NCI-H2171 treated with DMSO at 0.1 percent for 48 hours (cell line): Measurements from ENCODE around the gene INPP4B.
"Not testable (repeated sequence)": the region's sequence is repeated elsewhere in the genome, so short reads cannot be mapped to it uniquely, and the experiment has no call there.

ENCODE experiments used
- DNase-seq: peaks from one replicate; lab custom pipeline; 2025; lab: John Stamatoyannopoulos, UW

INPP4B gene

DNA sequence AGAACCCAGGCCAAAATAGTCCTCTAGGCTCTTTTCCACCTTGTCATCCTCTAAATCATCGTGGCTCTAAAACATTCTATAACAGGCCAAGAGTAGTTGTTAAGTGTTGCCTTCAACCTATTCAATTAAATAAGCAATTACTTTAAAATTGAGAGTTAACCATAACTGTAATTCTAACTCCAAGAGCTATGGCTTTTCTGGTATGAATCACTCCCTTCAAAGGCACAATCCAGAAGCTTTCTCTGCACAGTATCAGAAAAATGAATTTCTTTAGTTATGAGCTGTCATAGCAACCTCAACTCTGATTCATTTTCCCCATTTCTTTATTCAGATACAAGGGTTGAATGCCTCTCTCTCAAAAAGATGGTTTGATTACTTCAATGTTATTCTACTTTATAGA, 21.7 kb downstream of the INPP4B start:
- DNase-seq = no peak

DNA sequence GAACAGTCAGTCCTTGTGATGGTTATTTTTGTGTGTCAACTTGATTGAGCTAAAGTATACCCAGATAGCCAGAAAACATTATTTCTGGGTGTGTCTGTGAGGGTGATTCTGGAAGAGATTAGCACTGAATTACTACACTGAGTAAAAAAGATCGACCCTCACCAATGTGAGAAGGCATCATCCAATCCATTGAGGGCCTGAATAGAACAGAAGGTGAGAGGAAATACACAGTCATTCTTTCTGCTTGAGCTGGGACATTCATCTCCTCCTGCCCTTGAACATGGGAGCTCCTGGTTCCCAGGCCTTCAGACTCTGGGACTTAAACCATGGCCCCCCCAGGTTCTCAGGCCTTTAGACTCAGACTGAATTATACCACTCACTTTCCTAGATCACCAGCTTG, 22.3 kb downstream of the INPP4B start:
- DNase-seq = no peak

DNA sequence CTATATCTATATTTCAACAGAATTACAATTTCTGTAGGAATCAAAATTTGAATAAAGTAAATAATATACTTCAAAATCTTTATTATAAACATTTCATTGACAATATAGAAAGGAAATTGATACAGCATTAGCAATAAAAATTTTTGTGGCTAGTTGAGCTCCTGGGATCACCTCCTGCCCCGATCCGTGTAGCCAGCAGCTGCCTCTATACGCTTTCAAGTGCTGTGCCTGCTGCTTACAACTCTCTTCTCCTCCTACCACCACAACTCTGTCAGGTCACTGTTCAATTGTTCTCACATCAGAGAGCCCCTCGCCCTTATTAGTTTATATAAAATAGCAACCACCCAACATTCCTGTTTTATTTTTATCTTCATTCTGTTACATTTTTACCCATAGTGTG, 27.6 kb downstream of the INPP4B start:
- no peak for DNase-seq

DNA sequence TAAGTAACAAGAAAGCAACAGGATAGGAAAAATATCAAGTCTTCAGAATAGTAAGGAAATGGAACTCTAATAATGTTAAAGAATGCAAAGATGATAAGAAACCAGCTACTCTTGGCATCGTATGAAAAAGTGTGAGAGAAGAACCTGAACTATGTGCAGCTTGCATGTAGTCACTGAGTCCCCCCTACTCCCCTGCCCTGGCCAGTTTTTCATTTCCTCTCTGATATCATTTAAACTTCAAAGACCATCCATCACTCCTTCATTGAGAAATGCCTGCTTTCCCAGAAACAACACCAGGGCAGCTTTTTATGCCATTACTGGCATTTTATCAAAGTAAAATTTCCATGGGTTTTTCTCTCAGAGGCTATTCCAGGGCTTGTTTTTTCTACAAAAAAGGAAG, 28.1 kb downstream of the INPP4B start:
- no peak for DNase-seq

DNA sequence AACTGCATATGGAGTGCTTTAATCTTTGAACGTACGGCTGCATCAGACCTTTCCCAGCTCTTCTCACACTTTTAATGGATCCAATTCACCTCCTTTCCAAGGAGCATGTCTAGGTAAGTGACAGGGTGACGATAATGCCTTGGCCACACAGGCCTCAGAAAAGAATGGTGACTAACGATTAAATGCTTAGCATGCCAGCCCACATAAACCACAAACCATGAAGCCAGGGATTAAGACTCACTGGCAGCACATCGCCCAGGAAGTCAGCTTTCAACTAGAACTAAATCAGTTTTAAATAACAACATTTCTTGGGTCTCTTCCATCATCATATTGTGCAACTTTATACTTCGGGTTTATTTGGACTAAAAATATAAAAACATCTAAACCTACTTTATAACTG, 28.7 kb downstream of the INPP4B start:
- no peak for DNase-seq

DNA sequence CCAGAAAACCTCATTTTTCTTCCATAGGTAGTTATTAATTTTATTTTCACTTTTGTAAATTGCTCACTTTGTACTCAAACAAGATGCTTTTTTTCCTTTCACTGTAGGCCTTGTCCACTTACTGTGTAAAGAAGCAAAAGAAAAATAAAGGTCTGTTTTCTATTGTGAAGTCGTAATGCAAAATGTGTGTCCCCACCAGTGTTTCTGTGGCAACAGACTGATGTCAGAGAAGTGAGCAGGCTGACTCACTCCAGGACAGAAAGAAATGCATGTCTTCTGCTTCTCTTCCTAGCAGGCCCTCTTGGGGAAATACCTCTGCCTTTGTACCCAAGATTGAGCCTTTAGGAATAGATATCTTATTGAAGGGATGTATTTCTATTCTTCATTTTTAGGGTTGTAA, 30.3 kb downstream of the INPP4B start:
- DNase-seq = no peak

DNA sequence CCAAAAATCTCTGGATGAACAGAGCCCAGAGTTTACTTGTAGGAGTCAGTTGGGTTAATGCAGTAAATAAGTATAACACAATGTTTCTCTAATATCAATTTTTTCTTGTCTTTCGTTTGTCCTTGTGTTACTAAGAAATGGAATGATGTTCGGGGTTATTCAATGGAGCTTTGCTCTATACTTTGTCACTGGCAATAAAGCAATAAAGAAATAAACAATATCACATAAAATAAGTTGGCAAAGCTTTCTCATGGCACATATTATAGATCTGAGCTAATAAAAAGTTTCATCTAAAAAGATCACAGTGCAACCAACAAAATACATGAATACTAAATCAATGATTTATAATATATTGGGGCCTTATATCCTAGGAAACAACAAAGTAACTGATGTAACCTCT, 32.7 kb downstream of the INPP4B start:
- no peak for DNase-seq

DNA sequence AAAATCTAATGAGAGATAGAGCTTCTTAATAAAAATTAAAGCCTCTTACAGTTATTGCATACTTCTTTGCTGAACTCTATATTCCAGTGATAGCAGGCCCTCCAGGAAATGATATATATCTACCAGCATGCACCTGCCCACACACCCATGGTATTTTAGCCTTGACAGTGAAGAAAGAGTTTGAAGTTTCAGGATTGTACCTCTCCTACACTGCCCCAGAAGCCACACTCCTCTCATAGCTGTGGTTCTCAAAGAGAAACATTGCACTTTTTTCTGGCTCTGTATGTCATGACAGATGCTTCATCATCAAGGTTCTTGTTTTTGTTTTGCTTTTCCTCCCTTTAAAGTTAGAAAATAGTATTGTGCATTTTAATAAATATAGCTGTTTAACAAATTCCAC, 34.0 kb downstream of the INPP4B start:
- no peak for DNase-seq

DNA sequence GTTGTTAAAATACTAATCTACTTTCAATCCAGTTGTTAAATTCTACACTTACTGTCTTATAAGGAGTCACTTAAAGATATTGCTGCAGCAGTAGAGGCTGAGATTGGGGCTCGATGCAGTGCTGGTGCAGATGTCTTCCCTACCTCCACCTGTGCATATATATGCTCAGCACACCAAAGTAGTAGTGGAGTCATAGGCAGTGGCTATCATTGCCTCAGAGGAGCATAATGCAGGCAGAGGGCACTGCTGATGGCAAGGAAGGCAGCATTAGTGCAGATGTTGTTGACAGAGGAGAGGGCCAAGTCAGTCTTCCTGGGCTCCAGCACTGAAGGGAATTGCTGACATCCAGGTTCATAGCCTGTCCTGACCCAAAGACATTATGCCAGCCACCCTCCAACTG, 35.1 kb downstream of the INPP4B start:
- no peak for DNase-seq

DNA sequence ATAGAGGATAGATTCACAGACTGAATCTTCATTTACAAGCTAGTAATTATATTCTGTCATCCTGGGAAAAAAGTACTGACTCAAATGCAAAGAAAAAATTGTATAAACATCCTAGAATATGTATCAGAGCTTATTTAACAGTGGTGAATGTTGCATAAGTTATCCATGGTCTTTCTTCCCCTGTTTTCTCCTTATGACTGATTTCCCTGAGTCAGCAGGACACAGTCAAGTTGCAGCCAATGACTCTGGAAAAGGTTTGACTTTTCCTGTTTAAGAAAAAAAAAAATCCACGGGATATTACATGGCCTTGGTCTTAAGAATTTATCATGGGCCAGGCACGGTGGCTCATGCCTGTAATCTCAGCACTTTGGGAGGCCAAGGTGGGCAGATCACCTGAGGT, 36.5 kb downstream of the INPP4B start:
- no peak for DNase-seq

DNA sequence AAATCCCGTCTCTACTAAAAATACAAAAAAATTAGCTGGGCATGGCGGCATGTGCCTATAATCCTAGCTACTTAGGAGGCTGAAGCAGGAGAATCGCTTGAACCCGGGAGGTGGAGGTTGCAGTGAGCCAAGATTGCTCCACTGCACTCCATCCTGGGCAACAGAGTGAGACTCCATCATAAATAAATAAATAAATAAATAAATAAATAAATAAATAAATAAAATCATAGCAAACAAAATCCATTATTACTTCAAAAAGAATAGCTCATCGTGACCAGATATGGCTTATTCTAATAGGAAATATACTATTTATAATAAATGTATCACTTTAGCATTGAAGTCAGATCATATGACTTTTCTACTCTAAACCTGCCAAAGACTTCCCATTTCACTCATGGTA, 42.2 kb downstream of the INPP4B start:
- not testable (repeated sequence) for DNase-seq

DNA sequence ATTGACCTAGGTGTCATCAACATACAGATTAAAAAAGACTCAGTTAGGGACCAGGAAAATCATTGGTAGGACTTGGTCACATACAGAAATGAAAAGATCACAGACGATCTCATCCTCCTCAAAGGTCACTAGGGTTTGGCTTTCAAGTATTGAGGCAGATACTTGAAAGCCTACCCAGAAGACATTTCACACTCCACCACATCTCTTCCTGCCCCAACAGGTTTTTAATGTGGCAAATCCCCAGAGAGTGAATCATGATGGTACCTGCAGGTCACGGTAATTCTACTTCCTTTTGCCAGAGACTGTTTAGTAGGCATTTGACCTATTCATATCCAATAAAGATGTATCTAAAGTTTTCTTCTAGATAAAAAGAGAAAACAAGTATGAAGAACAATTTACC, 44.1 kb downstream of the INPP4B start:
- no peak for DNase-seq

DNA sequence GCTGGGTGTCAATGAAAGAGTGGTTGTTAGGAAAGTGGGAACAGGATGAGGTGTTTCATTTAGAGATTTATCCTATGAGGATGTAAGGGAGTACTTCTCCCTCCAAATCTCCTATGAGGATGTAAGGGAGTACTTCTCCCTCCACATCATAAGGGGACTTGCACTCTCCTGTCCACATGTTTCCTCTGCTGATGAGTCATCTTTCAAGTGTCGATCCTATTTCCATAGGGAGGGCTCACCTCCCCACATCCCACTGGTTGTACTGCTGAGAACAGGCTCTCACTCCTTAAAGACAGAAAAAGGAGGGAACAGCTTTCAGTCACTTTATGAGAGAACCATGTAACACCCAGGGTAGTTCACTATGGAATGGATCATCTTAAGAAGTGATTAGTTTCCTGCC, 65.0 kb downstream of the INPP4B start:
- no peak for DNase-seq

DNA sequence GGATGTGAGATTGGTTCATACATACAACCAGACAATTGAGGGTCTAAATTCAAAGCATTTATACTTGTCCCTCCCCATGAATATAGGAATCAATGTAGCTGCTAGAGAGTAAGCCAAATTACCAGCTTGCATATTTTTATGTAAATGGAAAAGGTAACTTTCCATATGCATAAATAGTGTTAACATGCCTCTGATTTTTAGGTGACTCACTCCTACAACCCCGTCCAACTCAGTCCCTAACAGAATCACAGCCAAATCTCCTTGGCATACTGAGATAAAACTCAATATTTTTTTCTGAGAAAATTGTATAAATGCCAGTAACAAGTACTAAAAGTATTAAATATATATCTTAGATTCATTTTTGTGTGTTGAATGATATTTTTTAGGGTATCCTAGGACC, 67.2 kb downstream of the INPP4B start:
- no peak for DNase-seq

DNA sequence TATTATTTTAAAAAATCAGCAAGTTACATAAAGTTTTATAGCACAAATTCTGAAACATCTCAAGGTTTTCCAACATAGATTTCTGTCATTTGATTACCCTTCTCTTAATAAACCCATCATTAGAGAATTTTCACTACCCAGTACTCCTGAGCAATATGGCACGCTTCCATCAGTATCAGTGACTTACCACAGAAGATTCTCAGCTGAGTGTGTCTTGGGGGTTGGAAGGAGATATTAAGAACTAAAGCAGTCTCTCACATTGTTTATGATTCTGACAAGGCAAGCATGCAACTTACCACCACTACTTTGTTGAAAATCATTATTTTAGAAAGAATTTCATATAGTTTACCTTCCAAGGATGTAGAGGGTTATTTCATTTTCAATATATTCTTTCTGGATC, 67.7 kb downstream of the INPP4B start:
- DNase-seq = no peak

DNA sequence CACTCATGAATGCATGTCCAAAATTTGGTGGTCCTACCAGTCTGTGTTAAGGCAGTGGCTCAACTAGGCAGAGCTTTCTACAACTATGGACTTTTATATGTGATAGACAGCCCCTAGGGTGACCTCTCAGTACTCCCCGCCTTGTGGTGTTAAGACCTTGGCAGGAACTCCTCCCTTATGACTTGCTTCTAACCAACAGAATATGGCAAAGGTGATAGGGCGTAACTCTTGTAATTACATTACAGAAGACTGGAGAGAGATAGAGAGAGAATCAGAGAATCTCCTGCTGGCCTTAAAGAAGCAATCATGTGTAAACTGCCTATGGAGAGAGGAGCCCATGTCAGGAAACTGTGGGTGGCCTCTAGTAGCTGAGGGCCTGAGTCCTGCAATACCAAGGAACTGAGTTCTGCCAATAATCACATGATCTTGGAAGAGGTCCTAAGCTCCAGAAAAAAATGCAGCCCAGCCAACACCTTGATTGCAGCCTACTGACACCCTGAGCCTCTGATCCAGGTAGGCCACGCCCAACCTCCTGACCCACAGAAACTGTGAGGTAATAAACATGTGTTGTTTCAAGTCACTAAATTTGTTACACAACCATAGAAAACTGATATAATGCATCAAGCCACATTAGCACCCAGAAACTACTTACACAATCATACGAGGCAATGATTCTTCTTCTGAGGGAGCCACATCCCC, 68.9 kb downstream of the INPP4B start:
- DNase-seq = no peak

DNA sequence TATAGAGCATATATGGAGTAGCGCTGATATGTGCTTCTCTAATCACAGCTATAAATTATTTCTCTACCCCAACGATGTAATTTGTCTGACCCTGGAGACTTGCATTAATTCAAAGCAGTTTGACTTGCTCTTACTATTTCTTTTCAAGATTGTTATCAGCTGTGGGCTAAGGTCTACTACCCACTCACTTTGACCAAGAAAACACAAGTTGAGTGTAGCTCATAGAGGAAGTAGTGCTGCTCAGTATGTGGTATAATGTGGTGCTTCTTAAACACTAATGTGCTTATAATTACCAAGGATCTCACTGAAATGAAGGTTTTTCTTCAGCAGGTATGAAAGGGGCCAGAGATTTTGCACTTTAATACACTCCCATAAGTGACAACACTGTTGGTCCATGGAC, 70.1 kb downstream of the INPP4B start:
- DNase-seq = no peak

DNA sequence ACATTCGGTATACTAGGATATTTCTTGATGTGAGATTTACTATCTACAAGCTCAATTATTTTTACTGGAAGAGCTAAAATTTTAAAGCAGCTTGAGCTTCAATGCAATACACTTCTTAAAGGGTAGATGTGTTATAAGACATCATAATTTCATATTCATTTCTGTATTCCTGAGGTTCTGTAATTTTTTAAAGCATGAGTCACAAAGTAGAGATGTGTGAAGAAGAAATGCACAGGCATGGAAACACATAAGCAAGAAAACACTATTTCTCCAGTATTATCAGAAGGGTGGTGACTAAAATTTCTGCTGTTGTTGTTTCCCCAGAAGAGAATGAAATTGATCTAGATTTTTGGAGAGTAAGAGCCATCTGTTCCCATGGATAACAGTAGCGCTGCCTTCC, 72.6 kb downstream of the INPP4B start:
- DNase-seq = no peak

DNA sequence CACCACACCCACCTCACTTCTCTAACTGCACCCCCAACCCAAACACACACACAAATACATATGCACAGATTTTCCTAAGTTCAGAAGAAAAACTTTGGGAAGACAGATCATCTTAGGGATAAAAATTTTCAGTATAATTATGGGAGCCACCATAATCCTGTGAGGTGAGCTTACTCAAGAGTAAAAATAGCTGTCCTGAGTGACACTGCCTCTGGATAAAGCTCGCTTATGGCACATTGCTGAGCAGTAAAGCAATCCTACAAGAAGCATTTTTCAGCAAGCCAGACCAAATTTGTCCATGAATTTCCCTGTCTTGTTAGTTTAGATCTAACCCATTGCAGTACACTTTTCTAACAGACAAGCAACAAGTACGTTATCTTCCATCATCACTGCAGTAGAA, 83.8 kb downstream of the INPP4B start:
- DNase-seq = no peak

DNA sequence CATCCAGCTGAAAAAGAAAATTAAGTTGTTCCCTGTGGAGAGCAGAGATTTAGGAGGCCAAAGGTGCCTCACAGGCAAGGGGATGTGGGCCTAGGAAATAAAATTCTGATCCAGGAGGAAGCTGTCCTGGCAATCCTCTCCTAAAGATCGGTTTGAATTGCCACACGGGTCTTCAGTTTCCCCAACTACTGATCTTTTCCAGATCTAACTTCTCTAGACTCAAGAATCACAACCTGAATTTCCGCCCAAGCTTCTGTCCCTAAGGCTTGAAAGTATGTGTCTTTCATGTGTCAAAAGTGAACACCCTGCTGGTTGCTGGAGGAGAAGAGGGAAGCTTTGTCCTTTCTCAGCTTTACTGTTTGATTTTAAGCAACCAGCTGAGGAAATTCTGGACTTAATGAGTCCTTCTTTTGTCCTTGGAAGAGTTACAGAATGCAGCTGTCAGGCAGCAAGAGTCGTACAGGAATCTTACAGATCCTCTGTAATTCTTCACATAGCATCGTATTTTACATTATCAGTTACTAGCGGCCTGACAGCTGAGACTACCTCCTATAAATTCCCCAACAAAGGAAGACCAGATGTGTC, 93.8 kb downstream of the INPP4B start:
- no peak for DNase-seq

DNA sequence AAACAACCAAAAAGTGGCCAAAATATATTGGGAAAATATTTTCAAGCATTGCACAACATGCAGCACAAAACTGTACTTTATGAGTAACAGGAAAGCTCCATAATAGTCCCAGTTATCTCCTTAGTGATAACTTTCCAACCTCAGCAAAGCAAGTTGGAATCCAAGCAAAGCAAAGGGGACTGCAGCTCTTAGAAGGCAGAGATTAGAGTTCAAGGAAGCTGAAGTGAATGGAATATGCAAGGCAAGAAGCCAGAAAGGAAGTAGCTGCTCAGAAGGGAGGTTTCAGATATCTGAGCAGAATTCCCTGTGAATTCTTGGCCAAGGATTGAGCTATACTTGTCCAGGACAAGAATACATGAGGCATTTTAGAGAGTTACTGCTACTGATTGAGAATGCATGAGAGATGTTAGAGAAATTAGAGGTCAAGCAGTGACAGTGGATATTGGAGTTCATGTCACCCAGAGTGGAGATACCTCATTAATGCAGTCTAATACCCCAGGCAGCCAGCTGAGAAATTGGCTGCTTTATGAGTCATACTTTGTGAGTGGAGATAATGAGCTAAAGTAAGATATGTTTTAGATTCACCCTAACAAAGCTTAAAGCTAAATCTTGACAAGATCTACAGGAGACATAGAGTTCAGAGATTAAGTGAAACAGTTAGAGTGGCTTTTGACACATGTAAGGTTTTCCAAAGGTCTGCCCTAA, 102.8 kb downstream of the INPP4B start:
- no peak for DNase-seq

DNA sequence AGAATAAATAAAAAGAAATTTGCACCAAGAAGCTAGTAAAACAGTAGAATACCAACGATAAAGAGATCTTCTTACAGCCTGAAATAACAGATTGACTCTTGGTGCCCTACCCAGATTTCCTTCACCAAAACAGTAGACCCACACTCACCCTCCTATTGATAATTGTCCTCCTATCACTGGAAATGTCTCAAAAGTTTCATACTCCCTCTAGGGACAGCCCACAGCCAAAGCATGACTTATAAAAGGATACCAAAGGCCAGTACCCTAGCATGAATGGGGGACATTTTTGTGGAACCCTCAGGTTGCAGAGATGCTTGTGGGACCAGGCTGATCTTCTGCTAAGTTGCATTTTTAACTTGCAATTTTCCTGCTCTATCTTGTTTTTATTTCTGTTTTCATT, 104.1 kb downstream of the INPP4B start:
- no peak for DNase-seq

DNA sequence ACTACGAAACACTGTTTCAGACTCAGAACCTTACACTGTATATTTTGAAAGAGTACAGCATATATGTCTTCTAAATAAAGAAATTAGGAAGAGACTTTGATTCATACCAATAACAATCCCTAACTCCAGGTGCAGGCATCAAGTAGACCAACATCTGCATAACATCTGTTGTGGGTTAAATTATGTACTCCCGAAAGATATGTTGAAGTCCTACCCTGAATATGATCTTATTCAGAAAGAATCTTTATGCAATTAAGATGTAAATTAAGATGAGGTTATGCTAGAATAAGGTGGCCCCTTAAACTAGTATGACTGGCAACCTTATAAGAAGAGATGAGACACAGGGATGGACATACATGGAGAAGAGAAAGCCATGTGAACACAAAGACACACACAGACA, 117.9 kb downstream of the INPP4B start:
- DNase-seq = no peak

DNA sequence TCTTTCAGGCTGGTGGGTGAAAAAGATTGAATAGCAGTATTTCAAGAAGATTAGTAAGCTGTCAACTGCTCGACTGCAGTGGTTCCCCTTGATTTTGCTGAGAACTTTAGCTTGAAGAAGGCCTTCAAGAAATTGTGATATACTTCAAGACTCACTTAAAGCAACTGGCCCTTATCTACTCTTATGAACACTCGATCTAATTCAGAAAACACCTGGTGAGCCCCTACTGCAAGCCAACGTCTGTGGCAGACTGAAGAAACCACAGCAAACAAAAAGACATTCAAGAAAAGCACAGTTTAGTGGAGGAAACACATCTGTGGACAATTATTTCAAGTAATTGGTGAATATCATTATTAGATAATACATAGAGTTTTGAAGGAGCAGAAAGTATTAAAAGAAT, 119.0 kb downstream of the INPP4B start:
- DNase-seq = no peak
